HS-5 (cell line): ENCODE data around the gene CLASP2.
"Not testable (repeated sequence)": the region's sequence is repeated elsewhere in the genome, so short reads cannot be mapped to it uniquely, and the experiment has no call there.

Experiments used
- DNase-seq: peaks from one replicate; pipeline ENCODE4 v3.0.0-alpha.2; 2012; ENCODE audit warnings: low read depth

CLASP2 gene

DNA sequence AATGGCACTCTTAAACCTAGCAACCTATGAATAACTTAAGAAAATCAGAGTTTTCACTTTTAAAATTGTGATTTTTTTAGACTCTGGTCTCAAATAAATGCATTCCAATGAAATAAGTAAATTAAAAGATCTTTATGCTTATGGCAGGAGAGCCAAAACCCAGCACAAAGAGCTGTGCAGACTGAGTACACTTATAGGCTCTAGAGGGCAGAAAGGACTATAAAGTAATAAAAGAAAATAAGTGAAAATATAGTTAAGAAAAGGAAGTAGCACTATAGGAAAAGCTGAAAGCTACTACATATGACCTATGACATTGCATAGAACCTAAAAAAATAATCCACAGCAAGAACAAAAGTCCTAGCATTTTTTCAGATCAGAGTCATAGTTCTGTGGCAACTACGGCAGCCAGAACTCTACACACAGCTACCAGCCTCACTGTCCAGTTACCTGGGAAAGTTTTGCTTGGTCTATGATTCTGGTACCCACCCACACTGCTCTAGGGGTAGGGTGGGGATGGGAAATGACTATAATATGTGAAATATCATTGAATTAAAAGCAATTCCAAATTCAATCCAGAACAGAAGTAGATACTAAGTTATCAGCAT, 30.5 kb downstream of the CLASP2 start:
- peak; percentile 50 for DNase-seq

DNA sequence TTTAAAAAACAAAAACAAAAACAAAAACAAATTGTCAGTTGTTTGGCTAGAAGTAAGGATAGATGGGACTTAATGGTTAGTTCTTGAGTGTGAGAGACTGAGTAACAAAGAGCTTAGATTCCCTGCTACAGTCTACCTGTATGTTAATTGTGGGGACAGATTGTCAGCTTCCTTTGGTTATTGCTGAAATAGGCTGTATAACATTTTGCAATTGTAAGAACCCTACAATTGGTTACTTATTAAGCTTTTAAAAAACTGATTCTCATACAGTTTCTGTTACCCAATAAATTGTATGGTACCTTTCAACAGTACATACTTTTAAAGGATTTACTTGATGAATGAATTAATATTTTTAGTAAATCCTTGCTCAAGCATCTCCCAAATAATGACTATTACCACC, 35.3 kb downstream of the CLASP2 start:
- DNase-seq, result no peak

DNA sequence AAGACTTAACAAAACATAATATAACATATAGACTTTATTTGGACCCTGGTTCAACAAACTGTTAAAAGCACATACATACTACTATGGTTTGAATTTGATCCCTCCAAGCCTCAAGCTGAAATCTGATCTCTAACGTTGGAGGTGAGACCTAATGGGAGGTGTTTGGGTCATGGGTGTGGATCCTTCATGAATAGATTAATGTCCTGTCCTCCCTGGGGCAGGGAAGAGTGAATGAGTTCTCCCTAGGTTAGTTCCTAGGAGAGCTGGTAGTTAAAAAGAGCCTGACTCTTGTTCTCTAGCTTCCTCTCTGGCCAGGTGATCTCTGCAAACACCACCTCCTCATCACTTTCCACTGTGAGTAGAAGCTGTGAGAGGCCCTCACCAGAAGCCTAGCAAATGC, 36.4 kb downstream of the CLASP2 start:
- no peak for DNase-seq

DNA sequence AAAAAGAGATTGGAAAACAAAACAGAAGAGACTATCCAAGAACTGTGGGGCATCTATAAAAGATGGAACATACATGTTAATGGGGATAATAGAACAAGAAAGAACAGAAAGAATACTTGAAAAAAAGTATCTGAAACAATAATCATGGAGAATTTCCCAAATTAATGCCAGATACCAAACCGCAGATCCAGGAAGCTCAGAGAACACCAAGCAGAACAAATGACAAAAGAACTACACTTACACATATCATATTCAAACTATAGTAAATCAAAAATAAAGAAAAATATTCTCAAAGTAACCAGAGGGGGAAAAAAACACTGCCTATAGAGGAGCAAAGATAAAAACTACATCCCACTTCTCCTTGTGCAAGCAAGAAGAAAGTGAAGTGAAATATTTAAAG, 40.0 kb downstream of the CLASP2 start:
- DNase-seq, result no peak

DNA sequence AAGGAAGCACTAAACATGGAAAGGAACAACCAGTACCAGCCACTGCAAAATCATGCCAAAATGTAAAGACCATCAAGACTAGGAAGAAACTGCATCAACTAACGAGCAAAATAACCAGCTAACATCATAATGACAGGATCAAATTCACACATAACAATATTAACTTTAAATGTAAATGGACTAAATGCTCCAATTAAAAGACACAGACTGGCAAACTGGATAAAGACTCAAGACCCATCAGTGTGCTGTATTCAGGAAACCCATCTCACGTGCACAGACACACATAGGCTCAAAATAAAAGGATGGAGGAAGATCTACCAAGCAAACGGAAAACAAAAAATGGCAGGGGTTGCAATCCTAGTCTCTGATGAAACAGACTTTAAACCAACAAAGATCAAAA, 44.6 kb downstream of the CLASP2 start:
- DNase-seq, result not testable (repeated sequence)

DNA sequence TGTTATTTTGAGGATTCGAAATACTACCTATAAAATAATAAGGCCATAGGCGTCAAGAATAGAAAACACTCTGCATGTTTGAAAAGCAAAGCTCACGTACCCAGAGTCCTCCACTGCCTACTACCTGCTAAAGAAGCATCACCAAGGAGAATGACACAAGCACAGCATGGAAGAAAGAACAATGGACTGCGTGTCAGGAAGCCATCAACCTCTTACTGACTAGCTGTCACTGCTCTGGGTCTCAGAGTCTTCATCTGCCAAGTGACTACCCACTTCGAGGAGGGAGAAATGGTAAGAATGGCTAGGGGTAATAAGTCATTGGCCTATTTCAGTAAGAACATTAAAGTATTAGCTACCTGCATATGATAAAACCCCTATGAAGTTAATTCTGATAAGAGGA, 49.4 kb downstream of the CLASP2 start:
- DNase-seq, result no peak

DNA sequence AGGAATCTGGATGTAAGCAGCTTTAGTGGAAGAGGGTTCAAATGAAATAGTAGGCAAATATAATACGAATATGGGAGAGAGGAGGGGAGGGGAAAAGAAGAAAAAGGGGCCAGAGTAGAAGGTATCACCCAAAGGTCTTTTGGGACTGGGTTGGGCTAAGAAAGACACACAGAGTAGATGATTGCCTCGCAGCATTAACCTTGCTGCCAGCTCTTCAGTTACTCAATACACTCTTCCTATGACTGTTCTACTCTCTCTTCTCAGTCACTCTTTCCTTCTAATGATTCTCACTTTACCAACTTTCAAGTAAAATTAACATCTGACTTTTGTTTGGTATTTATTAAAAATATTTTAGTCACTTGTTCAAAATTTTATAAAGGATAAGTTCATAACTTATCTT, 52.8 kb downstream of the CLASP2 start:
- no peak for DNase-seq

DNA sequence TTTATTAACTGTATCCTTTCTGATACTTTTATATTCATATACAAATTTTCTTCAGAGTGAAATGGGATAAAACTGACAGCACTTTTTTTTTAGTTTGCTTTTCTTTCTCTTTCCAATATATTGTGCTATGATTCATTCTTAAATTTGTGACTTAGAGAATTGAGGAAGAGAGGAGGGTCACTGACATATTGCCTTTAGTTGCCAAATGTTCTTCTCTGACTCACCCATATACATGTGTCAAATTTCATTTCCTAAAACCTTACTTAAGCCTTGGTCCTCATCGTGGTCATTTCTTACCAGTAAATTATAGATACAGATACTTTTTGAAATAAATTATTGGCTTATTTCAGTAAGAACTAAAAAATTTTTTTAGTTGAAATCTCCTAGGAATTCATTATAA, 53.9 kb downstream of the CLASP2 start:
- peak; percentile 74 for DNase-seq

DNA sequence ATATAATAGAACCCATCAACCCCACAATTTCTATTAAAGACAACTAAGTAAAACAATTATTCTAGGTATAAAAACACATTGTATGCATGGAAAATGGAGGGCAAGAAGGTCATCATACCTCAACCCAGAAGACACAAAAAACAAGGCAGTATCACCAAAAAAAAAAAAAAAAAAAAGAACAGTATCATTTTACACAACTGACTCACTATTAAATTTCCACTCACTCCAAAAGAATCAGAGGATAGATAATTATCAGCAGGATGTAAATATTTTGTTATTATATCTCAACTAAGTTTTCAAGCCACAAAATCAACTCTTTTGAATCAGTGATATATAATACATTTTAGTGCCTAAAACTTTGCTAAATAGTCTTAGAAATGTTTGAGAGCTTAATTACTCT, 55.0 kb downstream of the CLASP2 start:
- no peak for DNase-seq

DNA sequence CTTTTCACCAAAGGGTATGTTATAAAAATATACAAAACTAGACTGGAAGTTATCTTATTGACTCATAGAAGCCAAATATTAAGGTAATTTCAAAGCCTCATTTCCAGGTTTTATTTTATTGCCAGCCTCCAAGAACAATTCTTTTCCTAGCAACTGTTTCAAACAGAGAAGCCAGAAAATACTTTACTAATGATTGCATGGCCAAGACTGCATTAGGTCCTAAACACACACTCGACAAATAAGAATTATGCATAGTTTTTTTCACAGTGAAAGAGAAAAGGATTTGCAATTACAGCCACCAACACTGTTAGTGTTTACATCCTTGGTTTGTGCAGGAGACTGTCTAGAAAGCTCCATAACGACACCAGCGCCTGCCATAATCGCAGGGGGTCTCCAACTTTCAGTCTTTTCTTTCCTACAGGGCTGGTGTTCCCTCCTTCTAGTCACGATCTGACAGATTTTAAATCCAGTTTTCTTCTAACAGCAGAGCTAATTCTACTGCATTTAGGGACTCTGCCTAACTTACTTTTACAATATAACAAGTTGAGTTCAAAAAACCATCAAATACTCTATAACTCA, 58.1 kb downstream of the CLASP2 start:
- DNase-seq, result no peak

DNA sequence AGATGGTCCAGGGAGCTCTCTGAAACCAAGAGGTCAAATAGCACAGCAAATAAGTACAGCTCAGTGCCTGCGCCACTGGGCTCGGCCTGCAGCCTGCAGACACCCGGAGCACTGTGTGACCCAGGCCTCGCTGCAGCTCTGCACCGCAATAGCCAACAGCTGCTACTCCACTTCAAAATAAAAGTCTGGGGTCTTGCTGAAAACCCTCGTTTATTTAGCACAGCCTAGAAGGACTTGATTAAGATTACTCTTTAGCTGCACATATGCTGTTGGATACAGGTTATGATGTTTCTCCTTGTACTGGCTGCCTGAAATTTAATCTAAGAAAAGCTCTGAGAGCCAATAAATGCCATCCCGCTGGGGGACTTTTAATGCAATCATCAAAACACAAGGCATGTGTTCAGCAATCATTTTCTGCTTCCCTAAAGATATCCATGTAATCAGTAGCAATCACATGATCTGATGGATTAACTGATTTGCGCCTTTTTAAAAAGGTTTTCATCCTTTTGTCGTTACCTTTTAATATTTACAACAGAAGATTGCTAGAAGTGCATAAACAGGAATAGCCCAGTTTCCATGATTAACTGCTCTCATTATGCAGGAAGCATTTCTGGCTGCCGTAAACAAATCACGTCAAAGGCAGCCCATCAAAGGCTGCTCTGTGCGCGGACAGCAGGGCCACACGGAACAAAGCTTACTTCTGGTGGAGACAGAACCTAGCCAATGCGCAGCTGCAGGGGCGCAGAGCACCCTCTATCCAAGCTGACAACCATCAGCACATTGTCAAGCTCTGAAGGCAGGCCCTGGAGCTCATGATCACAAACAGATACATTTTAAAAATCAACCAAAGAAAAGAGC, 58.8 kb downstream of the CLASP2 start:
- no peak for DNase-seq

DNA sequence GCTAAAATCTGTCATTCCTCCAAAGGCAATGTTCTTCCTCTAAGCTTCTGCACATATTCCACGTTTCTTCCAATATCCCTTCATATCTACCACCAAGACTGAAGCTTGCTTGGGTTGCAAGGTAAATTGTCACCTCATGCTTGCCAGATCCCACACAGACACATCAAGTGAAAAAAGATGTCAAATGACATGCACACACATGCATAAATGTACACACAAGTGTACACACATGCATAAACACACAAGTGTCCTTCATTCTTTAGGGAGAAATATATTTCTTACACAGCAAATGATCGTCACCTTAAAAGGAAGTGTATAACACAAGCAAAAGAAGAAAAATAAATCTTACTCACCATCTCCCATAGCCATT, 59.4 kb downstream of the CLASP2 start:
- no peak for DNase-seq

DNA sequence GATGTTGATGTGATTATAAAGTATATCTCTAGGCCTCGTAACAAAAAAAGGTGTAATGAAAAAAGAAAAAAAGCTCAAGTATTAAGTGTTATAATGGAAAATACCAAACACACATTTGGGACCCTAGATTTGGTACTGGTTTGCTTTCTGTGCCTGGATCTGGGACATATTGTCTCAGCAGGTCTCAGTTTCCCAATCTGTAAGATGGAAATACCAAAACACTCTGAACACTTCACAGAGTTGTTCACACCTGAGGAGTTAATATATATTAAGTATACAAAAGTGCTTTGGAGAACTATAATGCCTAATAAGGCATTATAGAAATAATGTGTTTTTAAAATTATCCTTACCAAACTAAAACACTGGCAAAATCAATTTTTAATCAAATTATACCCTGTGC, 60.0 kb downstream of the CLASP2 start:
- DNase-seq, result no peak

DNA sequence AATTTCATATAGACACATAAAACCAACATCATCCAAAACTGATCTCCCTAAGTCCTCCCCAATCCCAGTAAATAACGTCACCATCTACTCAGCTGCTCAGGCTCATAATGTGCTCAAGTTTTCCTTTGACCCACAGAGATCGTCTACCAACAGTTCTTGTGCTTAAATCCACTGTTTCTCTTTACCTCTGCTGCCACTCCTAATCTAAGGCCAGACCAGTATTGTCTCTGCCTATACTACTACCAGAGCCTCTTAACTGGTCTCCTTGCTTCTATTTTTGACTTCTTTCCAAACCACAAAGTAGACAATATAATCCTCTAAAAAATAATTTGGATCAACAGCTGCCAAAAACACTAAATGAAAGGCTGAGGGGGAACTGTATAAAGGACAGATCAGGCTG, 65.3 kb downstream of the CLASP2 start:
- no peak for DNase-seq

DNA sequence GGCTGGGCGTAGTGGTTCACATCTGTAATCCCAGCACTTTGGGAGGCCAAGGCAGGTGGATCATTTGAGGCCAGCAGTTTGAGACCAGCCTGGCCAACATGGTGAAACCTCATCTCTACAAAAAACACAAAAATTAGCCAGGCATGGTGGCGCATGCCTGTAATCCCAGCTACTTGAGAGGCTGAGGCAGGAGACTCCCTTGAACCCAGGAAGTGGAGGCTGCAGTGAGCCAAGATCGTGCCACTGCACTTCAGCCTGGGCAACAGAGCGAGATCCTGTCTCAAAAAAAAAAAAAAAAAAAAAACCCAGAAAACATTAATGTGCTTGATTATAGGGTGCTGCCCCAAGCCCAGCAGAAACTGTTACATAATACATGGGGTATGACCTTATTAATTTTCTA, 67.0 kb downstream of the CLASP2 start:
- DNase-seq, result not testable (repeated sequence)

DNA sequence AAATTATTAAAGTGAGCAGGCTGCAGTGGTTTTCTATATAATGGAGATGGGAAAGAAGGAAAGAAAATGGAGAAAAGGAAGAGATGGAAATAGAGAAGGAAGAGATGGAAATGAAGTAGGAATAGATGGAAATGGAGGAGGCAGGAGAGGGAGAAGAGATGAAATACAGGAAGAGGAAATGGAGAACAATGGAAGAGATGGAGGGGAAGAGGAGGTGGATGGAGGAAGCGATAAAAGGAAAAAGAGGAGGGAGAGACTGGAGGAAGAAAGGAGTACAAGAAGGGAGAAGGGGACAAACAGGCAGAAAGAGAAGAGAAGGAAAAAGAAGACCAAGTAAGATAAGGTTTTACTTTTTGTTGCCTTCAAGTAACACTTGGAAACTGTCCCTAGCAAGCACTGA, 67.6 kb downstream of the CLASP2 start:
- DNase-seq, result no peak

DNA sequence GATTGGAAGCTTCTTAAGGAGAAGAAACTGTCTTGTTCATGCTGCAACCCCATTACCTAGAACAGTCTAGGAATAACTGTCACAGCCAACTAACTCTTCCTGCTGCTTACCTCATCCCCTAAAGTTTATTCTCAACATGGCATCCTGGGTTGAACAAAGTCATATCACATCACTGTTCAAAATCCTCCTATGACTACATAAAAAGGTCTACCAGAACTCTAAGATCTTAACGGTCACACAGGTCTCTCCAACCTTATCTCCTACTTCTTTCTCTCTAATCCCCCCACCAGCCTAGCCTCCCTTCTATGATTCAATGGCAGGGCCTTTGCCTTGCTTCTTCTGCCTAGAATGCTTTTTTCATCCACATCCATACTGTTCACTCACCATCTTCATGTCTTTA, 69.3 kb downstream of the CLASP2 start:
- no peak for DNase-seq

DNA sequence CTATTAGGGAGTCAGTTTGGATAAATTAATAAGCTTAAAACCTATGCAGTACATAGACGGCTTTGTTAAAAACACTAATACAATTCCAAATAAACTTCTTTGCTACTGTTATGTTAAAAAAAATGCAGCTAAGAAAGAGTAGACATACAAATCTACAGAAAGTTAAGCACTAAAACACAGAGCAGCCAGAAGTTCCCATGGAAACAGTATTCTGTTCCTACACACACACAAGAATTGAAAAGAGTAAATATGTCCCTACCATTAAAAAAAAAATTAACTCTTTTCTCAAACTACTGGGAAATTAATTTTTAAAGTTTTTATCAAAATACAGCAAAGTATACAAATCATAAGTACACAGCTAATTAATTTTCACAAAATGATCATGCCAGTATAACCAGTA, 71.6 kb downstream of the CLASP2 start:
- no peak for DNase-seq

DNA sequence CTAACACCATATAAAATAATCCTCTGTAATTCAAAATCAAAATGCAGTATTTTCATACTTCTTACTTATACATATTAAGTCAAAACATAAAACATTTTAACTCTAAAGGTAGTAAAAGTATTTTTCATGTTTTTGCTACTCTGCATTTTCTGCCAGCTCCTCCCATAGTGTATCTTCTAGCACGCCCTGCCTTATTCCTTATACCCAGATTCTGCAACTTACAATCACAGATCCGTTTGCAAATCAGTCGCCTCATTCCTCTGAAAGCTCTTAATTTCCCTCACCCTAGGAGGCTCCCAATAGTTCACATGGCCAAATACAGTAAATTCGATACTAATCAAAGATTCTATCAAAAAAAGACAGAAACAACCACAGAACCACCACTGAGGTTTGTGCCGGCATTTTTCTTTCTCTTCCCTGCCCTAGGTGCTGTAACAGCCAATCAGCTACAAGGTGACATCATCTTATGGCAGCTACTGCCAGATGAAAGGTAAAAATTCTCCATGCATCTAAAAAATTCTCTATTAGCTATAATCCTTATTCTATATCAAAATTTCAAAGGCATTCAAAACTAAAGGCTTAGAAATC, 72.9 kb downstream of the CLASP2 start:
- no peak for DNase-seq

DNA sequence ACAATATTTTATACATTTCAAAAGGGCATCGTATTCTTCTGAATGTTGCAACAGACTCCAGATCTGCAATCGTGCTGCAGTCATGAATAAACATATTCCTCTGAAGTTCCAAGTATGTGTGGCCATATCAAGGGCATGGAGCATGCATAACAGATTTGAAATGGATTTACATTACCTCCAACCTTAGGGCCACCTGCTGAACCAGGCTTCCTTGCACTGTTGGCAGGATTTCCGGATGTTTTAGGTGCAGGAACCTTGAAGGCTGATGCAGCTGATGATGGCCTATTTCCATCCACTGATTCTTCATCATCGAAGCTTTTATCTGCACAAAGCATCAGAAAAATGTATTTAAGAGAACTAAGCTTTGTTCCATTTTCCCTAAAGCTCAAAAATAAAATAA, 73.5 kb downstream of the CLASP2 start:
- no peak for DNase-seq

DNA sequence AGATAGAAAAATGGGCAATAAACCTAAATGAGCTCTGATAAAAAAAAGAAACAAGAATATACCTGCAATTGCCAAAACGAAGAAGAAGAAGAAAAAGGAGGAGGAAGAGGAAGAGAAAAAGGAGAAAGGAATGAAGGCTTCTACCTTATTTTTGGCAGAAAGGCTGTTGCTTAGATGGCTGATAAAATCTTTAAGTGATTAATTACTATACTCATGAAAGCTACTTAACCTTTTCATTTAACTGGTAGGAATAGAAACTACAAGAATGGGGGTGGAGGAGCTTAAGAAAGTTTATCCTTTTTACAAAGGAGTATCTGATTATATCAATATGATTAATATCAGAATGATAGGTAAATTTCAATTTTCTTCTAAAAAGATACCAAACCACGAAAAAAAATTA, 75.2 kb downstream of the CLASP2 start:
- DNase-seq, result no peak

DNA sequence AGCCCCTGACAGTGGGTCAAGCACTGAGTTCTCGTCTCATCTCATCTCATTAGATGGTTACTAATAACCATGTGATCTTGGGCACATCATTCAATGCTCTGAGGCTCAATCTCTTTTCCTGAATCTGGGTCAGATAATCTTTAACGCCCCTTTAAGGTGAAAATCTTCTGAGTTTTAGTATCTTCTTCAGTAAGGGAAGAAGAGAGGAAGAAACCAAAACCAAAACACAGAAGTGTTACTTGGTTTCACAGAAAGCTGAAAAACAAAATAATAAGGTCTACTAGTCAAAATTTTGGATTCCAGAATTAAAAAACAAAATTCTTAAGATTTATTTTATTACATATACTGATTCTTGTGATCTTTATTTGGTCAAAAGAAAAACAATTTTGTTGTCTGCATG, 78.2 kb downstream of the CLASP2 start:
- DNase-seq, result no peak

DNA sequence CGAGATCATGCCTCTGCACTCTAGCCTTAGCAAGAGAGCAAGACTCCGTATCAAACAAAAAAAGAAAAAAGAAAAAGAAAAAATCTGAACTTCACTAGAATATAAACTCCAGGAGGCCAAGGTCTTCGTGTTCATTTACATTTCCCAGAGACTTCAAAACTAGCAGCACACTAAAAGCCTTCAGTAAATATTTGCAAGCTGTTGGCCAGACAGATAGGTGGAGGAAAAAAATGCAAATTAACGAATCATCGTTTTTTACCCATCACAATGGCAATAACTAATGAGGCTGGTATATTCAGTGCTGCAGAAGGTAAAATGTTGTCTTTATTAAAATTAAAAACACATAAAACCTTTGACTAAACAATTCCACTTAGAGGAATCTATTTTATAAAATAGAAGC, 80.6 kb downstream of the CLASP2 start:
- DNase-seq, result no peak
